Esophagus muscularis mucosa (tissue), 3 donors: ENCODE data around the gene CREB3L4.

ENCODE experiments used
- POLR2AphosphoS5 ChIP-seq, 2 donors: sonication (generic); formaldehyde crosslinking; IDR thresholded peaks; one replicate each; pipeline ENCODE4 v1.6.1; 2017; ENCODE audit warnings: antibody characterized with exemption in 2 of 2
- TF ChIP-seq, protein P1 (sequence below), 3 experiments: fragments of 200-600 bp in 2 of 3; fragments of 450-650 bp in 1 of 3; sonication (generic) in 2 of 3; IDR thresholded peaks; one replicate each; pipeline ENCODE4 v1.5.1; 2017 to 2019; ENCODE audit warnings: antibody characterized with exemption in 3 of 3, mild to moderate bottlenecking in 2 of 3, moderate library complexity in 1 of 3

DNA sequence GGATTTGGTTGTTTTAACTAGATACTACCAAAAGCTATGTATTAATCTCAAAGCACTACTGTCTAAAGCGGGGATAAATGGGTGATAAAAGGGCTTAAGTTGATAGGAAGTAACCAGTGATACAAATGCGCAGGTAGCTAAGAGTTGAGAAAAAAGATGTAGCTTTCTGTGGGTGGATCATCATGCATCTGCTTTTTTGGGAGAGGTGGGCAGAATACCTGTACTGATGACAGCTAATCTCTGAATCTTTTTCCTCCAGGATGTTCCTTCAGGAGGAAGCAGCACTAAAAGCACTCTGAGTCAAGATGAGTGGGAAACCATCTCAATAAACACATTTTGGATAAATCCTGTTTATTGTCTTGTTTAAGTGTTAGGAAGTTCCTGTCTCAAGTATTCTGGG lies 24.1 kb downstream of the CREB3L4 start:
- TF ChIP-seq, protein P1, sequence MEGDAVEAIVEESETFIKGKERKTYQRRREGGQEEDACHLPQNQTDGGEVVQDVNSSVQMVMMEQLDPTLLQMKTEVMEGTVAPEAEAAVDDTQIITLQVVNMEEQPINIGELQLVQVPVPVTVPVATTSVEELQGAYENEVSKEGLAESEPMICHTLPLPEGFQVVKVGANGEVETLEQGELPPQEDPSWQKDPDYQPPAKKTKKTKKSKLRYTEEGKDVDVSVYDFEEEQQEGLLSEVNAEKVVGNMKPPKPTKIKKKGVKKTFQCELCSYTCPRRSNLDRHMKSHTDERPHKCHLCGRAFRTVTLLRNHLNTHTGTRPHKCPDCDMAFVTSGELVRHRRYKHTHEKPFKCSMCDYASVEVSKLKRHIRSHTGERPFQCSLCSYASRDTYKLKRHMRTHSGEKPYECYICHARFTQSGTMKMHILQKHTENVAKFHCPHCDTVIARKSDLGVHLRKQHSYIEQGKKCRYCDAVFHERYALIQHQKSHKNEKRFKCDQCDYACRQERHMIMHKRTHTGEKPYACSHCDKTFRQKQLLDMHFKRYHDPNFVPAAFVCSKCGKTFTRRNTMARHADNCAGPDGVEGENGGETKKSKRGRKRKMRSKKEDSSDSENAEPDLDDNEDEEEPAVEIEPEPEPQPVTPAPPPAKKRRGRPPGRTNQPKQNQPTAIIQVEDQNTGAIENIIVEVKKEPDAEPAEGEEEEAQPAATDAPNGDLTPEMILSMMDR (IDR thresholded peaks at IDR 0.05), result no peak
- TF ChIP-seq POLR2AphosphoS5 (IDR thresholded peaks at IDR 0.05), result no peak
